GM12878 (cell line): Measurements from ENCODE around the gene ROBO1. TPM values are rescaled to one million over a fixed set of nuclear protein-coding genes. Genes with fewer than 3 reads are reported as not detected.

ENCODE experiments used
- ATAC-seq: fragments of 200-7000 bp; cut with Tn5 transposase; 3 replicates; pipeline ENCODE4 v1.9.1; 2020; ENCODE audit warnings: mild to moderate bottlenecking, moderate library complexity
- BruUV-seq: library from RNA; stranded (reverse); fragments of 400-500 nt; replicated peaks from 2 replicates; lab custom pipeline; 2021; lab: Mats Ljungman, UMichigan
- CTCF ChIA-PET: fragments of 300-600 bp; sonication (Branson Sonifier 250); formaldehyde crosslinking; extraction: SDS; loops from one replicate; lab custom pipeline; 2021; ENCODE audit warnings: inconsistent platforms; lab: Yijun Ruan, JAX
- POLR2A ChIA-PET: fragments of 350-600 bp; formaldehyde crosslinking; extraction: SDS; loops from one replicate; lab custom pipeline; 2021; ENCODE audit warnings: inconsistent platforms; lab: Charles Lee
- RAD21 ChIA-PET: fragments of 300-600 bp; sonication (Branson Sonifier 250); formaldehyde crosslinking; loops from one replicate; lab custom pipeline; 2023; ENCODE audit warnings: antibody characterized with exemption; ENCODE audit not compliant: unreplicated experiment; lab: Charles Lee
- SMC1A ChIA-PET: fragments of 300-600 bp; sonication (Branson Sonifier 250); formaldehyde crosslinking; loops from one replicate; lab custom pipeline; 2023; ENCODE audit not compliant: unreplicated experiment, uncharacterized antibody; lab: Charles Lee
- DNase-seq: peaks from one replicate; pipeline ENCODE4 v3.0.0-alpha.2; 2011; ENCODE audit warnings: low read depth, low spot score
- FAIRE-seq: peaks from 3 replicates; lab custom pipeline; 2011; peaks lifted over from hg19 to GRCh38; lab: Jason Lieb, UNC
- H2AFZ ChIP-seq: 2 replicates; pipeline ENCODE4 v1.6.0; 2011; ENCODE audit warnings: low read depth, low read length, control low read depth; ENCODE audit not compliant: control insufficient read depth
- H3K27ac ChIP-seq: 2 replicates; pipeline ENCODE4 v1.5.1; 2011; ENCODE audit warnings: control low read depth; ENCODE audit not compliant: control insufficient read depth, insufficient read depth
- H3K27me3 ChIP-seq, 2 experiments: replicated peaks in 1 of 2; 2 replicates each; pipeline versions ENCODE4 v1.6.0 to v1.6.1; 2011; ENCODE audit warnings: low read length in 1 of 2; ENCODE audit not compliant: control insufficient read depth in 2 of 2, insufficient read depth in 2 of 2
- H3K36me3 ChIP-seq, 2 experiments: 2 replicates each; pipeline ENCODE4 v1.5.1; 2011; ENCODE audit warnings: low read length in 1 of 2; ENCODE audit not compliant: control insufficient read depth in 2 of 2, insufficient read depth in 2 of 2
- H3K4me1 ChIP-seq: 2 replicates; pipeline ENCODE4 v1.6.1; 2011; ENCODE audit warnings: mild to moderate bottlenecking, low read length, moderate library complexity, mixed read lengths; ENCODE audit not compliant: control insufficient read depth, insufficient read depth
- H3K4me2 ChIP-seq: 2 replicates; pipeline ENCODE4 v1.6.0; 2011; ENCODE audit warnings: control low read depth; ENCODE audit not compliant: control insufficient read depth, insufficient read depth
- H3K4me3 ChIP-seq: fragments of 200-600 bp; sonication (generic); 2 replicates; pipeline ENCODE4 v1.5.1; 2016
- H3K79me2 ChIP-seq: 2 replicates; pipeline ENCODE4 v1.6.0; 2011; ENCODE audit warnings: low read length; ENCODE audit not compliant: control insufficient read depth, insufficient read depth
- H3K9ac ChIP-seq: 2 replicates; pipeline ENCODE4 v1.8.0; 2011; ENCODE audit warnings: low read length, control low read depth, mixed read lengths; ENCODE audit not compliant: control insufficient read depth, insufficient read depth
- H3K9me3 ChIP-seq: replicated peaks from 3 replicates; pipeline ENCODE4 v1.5.1; 2011; ENCODE audit warnings: mild to moderate bottlenecking, low read length; ENCODE audit not compliant: control insufficient read depth, insufficient read depth
- H4K20me1 ChIP-seq: 2 replicates; pipeline ENCODE4 v1.6.0; 2011; ENCODE audit not compliant: control insufficient read depth, insufficient read depth
- CHD4 ChIP-seq: fragments of 200-600 bp; sonication (generic); IDR thresholded peaks from 2 replicates; pipeline ENCODE4 v1.6.1; 2016; ENCODE audit warnings: mild to moderate bottlenecking
- EGR1 ChIP-seq, 2 experiments: IDR thresholded peaks; 1 replicate in 1 of 2; 2 replicates in 1 of 2; pipeline ENCODE4 v1.6.1; 2011 to 2012; ENCODE audit warnings: low read depth in 2 of 2, low read length in 2 of 2, borderline replicate concordance in 1 of 2, mild to moderate bottlenecking in 1 of 2, moderate library complexity in 1 of 2
- HDAC2 ChIP-seq: fragments of 200-600 bp; sonication (generic); IDR thresholded peaks from 2 replicates; pipeline ENCODE4 v1.6.1; 2017
- IKZF2 ChIP-seq, 2 experiments: fragments of 450-650 bp; IDR thresholded peaks; 2 replicates each; pipeline ENCODE4 v1.6.1; 2017; ENCODE audit warnings: mild to moderate bottlenecking in 2 of 2, moderate library complexity in 2 of 2
- JUNB ChIP-seq: IDR thresholded peaks from 2 replicates; pipeline ENCODE4 v1.6.1; 2016; ENCODE audit warnings: antibody characterized with exemption, mild to moderate bottlenecking
- LARP7 ChIP-seq: fragments of 450-650 bp; IDR thresholded peaks from 2 replicates; pipeline ENCODE4 v1.6.1; 2017; ENCODE audit warnings: mild to moderate bottlenecking
- MTA2 ChIP-seq: fragments of 450-650 bp; IDR thresholded peaks from 2 replicates; pipeline ENCODE4 v1.6.1; 2016; ENCODE audit warnings: low read depth, mild to moderate bottlenecking, moderate library complexity
- SMAD1 ChIP-seq: fragments of 450-650 bp; IDR thresholded peaks from 2 replicates; pipeline ENCODE4 v1.6.1; 2018; ENCODE audit warnings: mild to moderate bottlenecking, low read depth; ENCODE audit not compliant: partially characterized antibody
- TAF1 ChIP-seq: IDR thresholded peaks from 2 replicates; pipeline ENCODE4 v1.6.1; 2011; ENCODE audit warnings: mild to moderate bottlenecking, low read depth, low read length, borderline replicate concordance
- TARDBP ChIP-seq: IDR thresholded peaks from 2 replicates; pipeline ENCODE4 v1.6.1; 2016; ENCODE audit warnings: borderline replicate concordance
- TBL1XR1 ChIP-seq: IDR thresholded peaks from 2 replicates; pipeline ENCODE4 v1.6.1; 2012; ENCODE audit warnings: low read depth, low read length, improper control_type of control experiment
- YBX1 ChIP-seq: fragments of 450-650 bp; IDR thresholded peaks from 2 replicates; pipeline ENCODE4 v1.6.1; 2016; ENCODE audit warnings: antibody characterized with exemption
- ZSCAN29 ChIP-seq: fragments of 450-650 bp; IDR thresholded peaks from 2 replicates; pipeline ENCODE4 v1.6.1; 2017; ENCODE audit warnings: mild to moderate bottlenecking, moderate library complexity
- WGBS: methylation state at CpG from one replicate; pipeline ENCODE4 v1.1.6; 2016; ENCODE audit warnings: low lambda C conversion rate; ENCODE audit not compliant: insufficient replicate concordance, insufficient coverage; ENCODE audit errors: missing lambda C conversion rate; 5-methylcytosine and 5-hydroxymethylcytosine counted together
- in situ Hi-C: fragments of 300-500 bp; cut with MboI; formaldehyde crosslinking; loops from 9 replicates; pipeline ENCODE4 v1.14.3; 2018; ENCODE audit warnings: mixed read lengths
- intact Hi-C: fragments of 100-400 bp; cut with micrococcal nuclease; formaldehyde crosslinking; loops from one replicate; pipeline ENCODE4 v1.14.2; 2022; ENCODE audit not compliant: unreplicated experiment
- polyA plus RNA-seq, 11 experiments: library from polyadenylated mRNA; depleted of rRNA in 4 of 11; unstranded in 6 of 11; stranded (reverse) in 5 of 11; fragments of >200 nt; fragmentation: Nextera tagmentation in 4 of 11; fragmentation: Illumina TruSeq in 1 of 11; extraction: Ambion mirVana in 4 of 11; extraction: Trizol in 1 of 11; gene quantifications; 1 replicate in 1 of 11; 2 replicates in 10 of 11; pipeline versions ENCODE4 v1.2.1 to v1.2.3, GENCODE V29; 2011 to 2016; ENCODE audit warnings: inconsistent platforms in 2 of 11, missing spikeins in 2 of 11, low read depth in 1 of 11
- total RNA-seq, 4 experiments: library from RNA; depleted of rRNA in 3 of 4; stranded (reverse); fragments of >200 nt in 3 of 4; fragmentation: Illumina TruSeq in 1 of 4; extraction: Trizol in 1 of 4; gene quantifications; 2 replicates each; pipeline versions ENCODE4 v1.2.1 to v1.2.3, GENCODE V29; 2013 to 2021
- TF ChIP-seq, protein P1 (sequence below): fragments of 450-650 bp; IDR thresholded peaks from 2 replicates; pipeline ENCODE4 v1.6.1; 2017; ENCODE audit warnings: low read depth, mild to moderate bottlenecking, moderate library complexity
- TF ChIP-seq, protein P2 (sequence below): fragments of 450-650 bp; IDR thresholded peaks from 2 replicates; pipeline ENCODE4 v1.6.1; 2017; ENCODE audit warnings: mild to moderate bottlenecking

The ROBO1 gene
- total and polyA plus RNA-seq, 10 of the 15 experiments (the other 5 are each of a cell fraction or from before 2014, with no cell fraction given): 0.29 to 46.5 (median 1.2) TPM

DNA sequence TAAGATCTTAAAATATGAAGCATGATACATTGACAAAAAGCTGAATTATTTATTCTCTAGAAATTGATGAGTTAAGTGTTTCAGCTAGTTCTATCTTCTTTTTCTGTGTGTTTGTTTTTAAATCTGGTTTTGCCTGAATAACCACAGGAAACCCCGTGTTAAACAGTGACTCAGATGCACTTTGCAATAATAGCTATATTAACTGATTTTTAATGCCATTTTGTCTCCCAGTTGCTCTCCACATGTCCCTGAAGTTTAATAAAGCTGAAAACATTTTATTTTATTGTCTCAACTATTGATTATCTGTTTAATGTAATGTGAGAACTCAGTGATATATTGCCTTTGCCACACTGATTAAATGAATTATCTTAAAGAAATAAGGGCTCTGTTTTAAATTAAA is 42.8 kb upstream of the ROBO1 start:
- ChIA-PET SMC1A (interaction anchor here (0.8 to 1.0 kb wide), 2 partner anchors 8 to 15 kb away, joined by 3 to 4 read pairs; no protein-coding TSS in a partner anchor), POLR2A (no interaction called here), RAD21 (no interaction called here), CTCF (interaction anchor here (0.6 kb wide), 1 partner anchor 111 kb away, joined by 3 read pairs; no protein-coding TSS in a partner anchor)
- H3K36me3 ChIP-seq: no peaks in the 10 kb centered on the region
- no peak overlapping the region for H3K9ac ChIP-seq
- DNase-seq: no peak
- no peak for FAIRE-seq
- no peak overlapping the region for H3K4me2 ChIP-seq
- intact Hi-C loops (no loop called here), in situ Hi-C loops (no loop called here)
- H4K20me1 ChIP-seq: no peaks in the 10 kb centered on the region
- BruUV-seq: no TSS peak
- H3K27ac ChIP-seq: no peak overlapping the region
- no peaks in the 10 kb centered on the region for H3K9me3 ChIP-seq
- no peak for ATAC-seq
- no peak overlapping the region for H2AFZ ChIP-seq
- H3K4me3 ChIP-seq: no peak overlapping the region
- no peaks in the 10 kb centered on the region for H3K4me1 ChIP-seq
- 0% methylated on average over 1 of the region's 1 CpG for WGBS
- TF ChIP-seq MTA2 (no peak), EGR1 (IDR thresholded peaks at IDR 0.05; ENCODE audit: borderline replicate concordance in 1 of 2, low read depth in 2 of 2, low read length in 2 of 2) (no peak), CHD4 (no peak), IKZF2 (IDR thresholded peaks at IDR 0.05) (no peak), YBX1 (no peak)
- no peaks in the 10 kb centered on the region for H3K79me2 ChIP-seq
- no peaks in the 10 kb centered on the region for H3K27me3 ChIP-seq

DNA sequence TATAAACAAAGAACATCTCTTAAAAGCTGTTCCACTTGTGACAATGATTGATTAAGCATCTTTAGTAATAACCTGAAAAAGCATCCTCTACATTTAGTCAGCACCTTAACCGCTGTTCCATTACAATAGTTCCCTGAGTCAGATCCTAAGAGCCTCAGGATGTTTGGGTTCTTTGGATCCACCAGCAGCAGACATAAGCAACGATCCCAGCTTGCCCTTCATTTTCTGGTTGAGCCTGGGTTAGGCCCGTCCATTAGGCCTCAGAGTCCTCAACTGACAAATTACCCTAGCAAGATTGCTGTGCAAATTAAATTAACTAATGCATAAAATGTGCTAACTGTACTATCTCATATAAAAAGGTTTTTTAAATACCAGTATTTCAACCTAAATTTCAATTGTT is 42.3 kb upstream of the ROBO1 start:
- in situ Hi-C loops (no loop called here), intact Hi-C loops (no loop called here)
- H2AFZ ChIP-seq: no peak overlapping the region
- ChIA-PET RAD21 (no interaction called here), SMC1A (interaction anchor here (0.8 kb wide), 1 partner anchor 14 kb away, joined by 3 read pairs; no protein-coding TSS in a partner anchor)
- no TSS peak for BruUV-seq
- no peak overlapping the region for H3K4me2 ChIP-seq
- ATAC-seq (no peak), DNase-seq (no peak)
- H3K4me1 ChIP-seq: no peaks in the 10 kb centered on the region
- H3K27me3 ChIP-seq: no peaks in the 10 kb centered on the region
- H3K9ac ChIP-seq: no peak overlapping the region
- no peaks in the 10 kb centered on the region for H3K9me3 ChIP-seq
- H3K36me3 ChIP-seq: no peaks in the 10 kb centered on the region
- no peaks in the 10 kb centered on the region for H4K20me1 ChIP-seq
- no peak overlapping the region for H3K27ac ChIP-seq
- TF ChIP-seq TBL1XR1: no peak
- TF ChIP-seq SMAD1: no peak
- TF ChIP-seq, protein P1, sequence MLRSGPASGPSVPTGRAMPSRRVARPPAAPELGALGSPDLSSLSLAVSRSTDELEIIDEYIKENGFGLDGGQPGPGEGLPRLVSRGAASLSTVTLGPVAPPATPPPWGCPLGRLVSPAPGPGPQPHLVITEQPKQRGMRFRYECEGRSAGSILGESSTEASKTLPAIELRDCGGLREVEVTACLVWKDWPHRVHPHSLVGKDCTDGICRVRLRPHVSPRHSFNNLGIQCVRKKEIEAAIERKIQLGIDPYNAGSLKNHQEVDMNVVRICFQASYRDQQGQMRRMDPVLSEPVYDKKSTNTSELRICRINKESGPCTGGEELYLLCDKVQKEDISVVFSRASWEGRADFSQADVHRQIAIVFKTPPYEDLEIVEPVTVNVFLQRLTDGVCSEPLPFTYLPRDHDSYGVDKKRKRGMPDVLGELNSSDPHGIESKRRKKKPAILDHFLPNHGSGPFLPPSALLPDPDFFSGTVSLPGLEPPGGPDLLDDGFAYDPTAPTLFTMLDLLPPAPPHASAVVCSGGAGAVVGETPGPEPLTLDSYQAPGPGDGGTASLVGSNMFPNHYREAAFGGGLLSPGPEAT: no peak
- no peak for TF ChIP-seq ZSCAN29
- TF ChIP-seq, protein P2, sequence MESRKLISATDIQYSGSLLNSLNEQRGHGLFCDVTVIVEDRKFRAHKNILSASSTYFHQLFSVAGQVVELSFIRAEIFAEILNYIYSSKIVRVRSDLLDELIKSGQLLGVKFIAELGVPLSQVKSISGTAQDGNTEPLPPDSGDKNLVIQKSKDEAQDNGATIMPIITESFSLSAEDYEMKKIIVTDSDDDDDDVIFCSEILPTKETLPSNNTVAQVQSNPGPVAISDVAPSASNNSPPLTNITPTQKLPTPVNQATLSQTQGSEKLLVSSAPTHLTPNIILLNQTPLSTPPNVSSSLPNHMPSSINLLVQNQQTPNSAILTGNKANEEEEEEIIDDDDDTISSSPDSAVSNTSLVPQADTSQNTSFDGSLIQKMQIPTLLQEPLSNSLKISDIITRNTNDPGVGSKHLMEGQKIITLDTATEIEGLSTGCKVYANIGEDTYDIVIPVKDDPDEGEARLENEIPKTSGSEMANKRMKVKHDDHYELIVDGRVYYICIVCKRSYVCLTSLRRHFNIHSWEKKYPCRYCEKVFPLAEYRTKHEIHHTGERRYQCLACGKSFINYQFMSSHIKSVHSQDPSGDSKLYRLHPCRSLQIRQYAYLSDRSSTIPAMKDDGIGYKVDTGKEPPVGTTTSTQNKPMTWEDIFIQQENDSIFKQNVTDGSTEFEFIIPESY: no peak
- no peak for TF ChIP-seq YBX1
- no peak for TF ChIP-seq TAF1
- TF ChIP-seq TARDBP: no peak
- TF ChIP-seq HDAC2: no peak
- TF ChIP-seq LARP7: no peak
- TF ChIP-seq JUNB: no peak
- TF ChIP-seq, all 136 proteins: peak for 0
- no peak for FAIRE-seq
- ChIA-PET CTCF (interaction anchor here (0.6 kb wide), 1 partner anchor 111 kb away, joined by 3 read pairs; no protein-coding TSS in a partner anchor), POLR2A (no interaction called here)
- H3K4me3 ChIP-seq: no peak overlapping the region
- no peaks in the 10 kb centered on the region for H3K79me2 ChIP-seq
- WGBS: 13% methylated on average over 3 of the region's 3 CpGs
